Left lung (tissue), 10 donors: ENCODE data around the gene SCN10A. TPM values are rescaled to one million over a fixed set of nuclear protein-coding genes. Genes with fewer than 3 reads are reported as not detected.

Experiments
- ATAC-seq: fragments of 200-7000 bp; cut with Tn5 transposase; one replicate; pipeline ENCODE4 v1.9.1; 2020; ENCODE audit warnings: moderate library complexity
- DNase-seq, 4 donors: peaks; one replicate each; pipeline ENCODE4 v3.0.0-alpha.2; 2013 to 2020
- H3K27ac ChIP-seq, 2 donors: fragments of 200-600 bp; sonication (generic) in 1 of 2; one replicate each; pipeline versions ENCODE4 v1.5.0 to v1.8.0; 2020 to 2021
- H3K27me3 ChIP-seq, 2 donors: fragments of 200-600 bp; sonication (generic) in 1 of 2; one replicate each; pipeline versions ENCODE4 v1.5.0 to v1.8.0; 2020 to 2021
- H3K36me3 ChIP-seq, 2 donors: fragments of 200-600 bp; sonication (generic) in 1 of 2; one replicate each; pipeline versions ENCODE4 v1.5.0 to v1.8.0; 2020 to 2021
- H3K4me1 ChIP-seq, 2 donors: fragments of 200-600 bp; one replicate each; pipeline ENCODE4 v1.8.0; 2021
- H3K4me3 ChIP-seq, 2 donors: fragments of 200-600 bp; sonication (generic) in 1 of 2; one replicate each; pipeline versions ENCODE4 v1.5.0 to v1.8.0; 2020 to 2021; ENCODE audit warnings: mild to moderate bottlenecking in 1 of 2
- H3K9me3 ChIP-seq, 2 donors: fragments of 200-600 bp; sonication (generic) in 1 of 2; one replicate each; pipeline versions ENCODE4 v1.5.0 to v1.8.0; 2020 to 2021
- CTCF ChIP-seq, 2 donors: fragments of 200-600 bp; sonication (generic) in 1 of 2; IDR thresholded peaks; one replicate each; pipeline versions ENCODE4 v1.5.0 to v1.8.0; 2021; ENCODE audit warnings: antibody characterized with exemption in 2 of 2
- intact Hi-C, 2 donors: fragments of 100-400 bp; cut with DNase I; formaldehyde crosslinking; loops; one replicate each; pipeline versions ENCODE4 v1.11.2 to v1.14.2; 2022
- polyA plus RNA-seq, 6 donors: library from polyadenylated mRNA; unstranded; fragments of 120-200 nt; gene quantifications; one replicate each; pipeline ENCODE4 v1.2.1, GENCODE V29; 2013; ENCODE audit not compliant: insufficient read length in 6 of 6
- total RNA-seq, 2 donors: library from RNA; stranded (reverse); fragmentation: NEBNext Ultra II Directional; extraction: Animal tissue kit (Norgen Biotek cat#: 25700); gene quantifications; one replicate each; pipeline ENCODE4 v1.2.1, GENCODE V29; 2021
- donor health status: DM: no; HTN: yes; CAD: no.
- donor health status: DM: no; HTN: no; CAD: no.

SCN10A gene
- total and polyA plus RNA-seq, 8 donors, result not detected

- TF ChIP-seq CTCF (IDR thresholded peaks at IDR 0.05), result no peak
- DNase-seq (no peak), ATAC-seq (no peak)
- no peaks in the 10 kb centered on the region for H3K9me3 ChIP-seq
- no peak overlapping the region for H3K4me3 ChIP-seq
- H3K27ac ChIP-seq, result no peak overlapping the region
- intact Hi-C loops, result no loop called here
- H3K27me3 ChIP-seq, result peaks cover 0 to 9% of the 10 kb centered on the region in 2 donors
- H3K36me3 ChIP-seq, result no peaks in the 10 kb centered on the region
- H3K4me1 ChIP-seq, result no peaks in the 10 kb centered on the region
Observed at GRCh38 chr3:38711321-38711720, 104.7 kb downstream of the SCN10A start.

GRCh38 chr3:38707730-38708129, 108.3 kb downstream of the SCN10A start:
- Histone ChIP-seq H3K9me3 (no peaks in the 10 kb centered on the region), H3K4me1 (no peaks in the 10 kb centered on the region), H3K4me3 (no peak overlapping the region), H3K36me3 (no peaks in the 10 kb centered on the region), H3K27ac (no peak overlapping the region), H3K27me3 (peaks cover 0 to 9% of the 10 kb centered on the region in 2 donors)
- TF ChIP-seq CTCF (IDR thresholded peaks at IDR 0.05), result no peak
- DNase-seq (no peak), ATAC-seq (no peak)
- intact Hi-C loops, result no loop called here

GRCh38 chr3:38706961-38707360, 109.1 kb downstream of the SCN10A start:
- TF ChIP-seq CTCF (IDR thresholded peaks at IDR 0.05), result no peak
- intact Hi-C loops, result no loop called here
- Histone ChIP-seq H3K36me3 (no peaks in the 10 kb centered on the region), H3K27me3 (peaks cover 0 to 9% of the 10 kb centered on the region in 2 donors), H3K27ac (no peak overlapping the region), H3K4me1 (no peaks in the 10 kb centered on the region), H3K4me3 (no peak overlapping the region), H3K9me3 (no peaks in the 10 kb centered on the region)
- DNase-seq (no peak), ATAC-seq (no peak)

- Histone ChIP-seq H3K27me3 (no peaks in the 10 kb centered on the region), H3K4me1 (no peaks in the 10 kb centered on the region), H3K27ac (no peak overlapping the region), H3K9me3 (no peaks in the 10 kb centered on the region), H3K36me3 (no peaks in the 10 kb centered on the region), H3K4me3 (no peak overlapping the region)
- intact Hi-C loops, result no loop called here
- no peak for ATAC-seq
- no peak for DNase-seq
- no peak for TF ChIP-seq CTCF (IDR thresholded peaks at IDR 0.05)
Observed at GRCh38 chr3:38702231-38702630, 113.8 kb downstream of the SCN10A start.

- no peak for TF ChIP-seq CTCF (IDR thresholded peaks at IDR 0.05)
- DNase-seq (no peak), ATAC-seq (no peak)
- Histone ChIP-seq H3K4me1 (no peaks in the 10 kb centered on the region), H3K4me3 (no peak overlapping the region), H3K36me3 (no peaks in the 10 kb centered on the region), H3K9me3 (no peaks in the 10 kb centered on the region), H3K27ac (no peak overlapping the region), H3K27me3 (no peaks in the 10 kb centered on the region)
- intact Hi-C loops, result no loop called here
Observed at GRCh38 chr3:38698760-38699159, 117.3 kb downstream of the SCN10A start.
